Neural crest cell (in vitro differentiated cells): ENCODE results near the gene GDF2. TPM values are rescaled to one million over a fixed set of nuclear protein-coding genes. Genes with fewer than 3 reads are reported as not detected.

Source experiments
- DNase-seq: peaks from one replicate; pipeline ENCODE4 v3.0.0; 2021; ENCODE audit warnings: low read depth, mixed read lengths, low spot score
- H3K27ac Mint-ChIP-seq: one replicate; pipeline ENCODE4 v1.8.0; 2021; ENCODE audit warnings: mild to moderate bottlenecking, mixed read lengths; ENCODE audit not compliant: unreplicated experiment
- H3K27me3 Mint-ChIP-seq: 2 replicates; pipeline ENCODE4 v1.8.0; 2021; ENCODE audit warnings: low read depth, mild to moderate bottlenecking, mixed read lengths
- H3K36me3 Mint-ChIP-seq: 2 replicates; pipeline ENCODE4 v1.8.0; 2021; ENCODE audit warnings: low read depth, mild to moderate bottlenecking, mixed read lengths
- H3K4me1 Mint-ChIP-seq: 2 replicates; pipeline ENCODE4 v1.8.0; 2021; ENCODE audit warnings: mixed read lengths
- H3K4me3 Mint-ChIP-seq: one replicate; pipeline ENCODE4 v1.8.0; 2021; ENCODE audit warnings: mild to moderate bottlenecking, mixed read lengths
- H3K9me3 Mint-ChIP-seq: 2 replicates; pipeline ENCODE4 v1.8.0; 2021; ENCODE audit warnings: mixed read lengths
- total RNA-seq: library from RNA; stranded (reverse); gene quantifications from 2 replicates; pipeline ENCODE4 v1.2.1, GENCODE V29; 2021
- TF ChIP-seq, protein P1 (sequence below): fragments of 200-600 bp; sonication (generic); conservative IDR thresholded peaks from 2 replicates; pipeline ENCODE4 v1.5.0; 2021; ENCODE audit warnings: antibody characterized with exemption, mild to moderate bottlenecking

GDF2 gene
- total RNA-seq, 1 donor from 2014 or later = not detected

GRCh38 chr10:47323087-47323486 lies 833 bp downstream of the GDF2 start:
- H3K4me1 Mint-ChIP-seq = peaks cover 7% of the 10 kb centered on the region
- H3K27ac Mint-ChIP-seq = no peak overlapping the region
- peaks cover 2% of the 10 kb centered on the region for H3K9me3 Mint-ChIP-seq
- DNase-seq = no peak
- TF ChIP-seq, protein P1, sequence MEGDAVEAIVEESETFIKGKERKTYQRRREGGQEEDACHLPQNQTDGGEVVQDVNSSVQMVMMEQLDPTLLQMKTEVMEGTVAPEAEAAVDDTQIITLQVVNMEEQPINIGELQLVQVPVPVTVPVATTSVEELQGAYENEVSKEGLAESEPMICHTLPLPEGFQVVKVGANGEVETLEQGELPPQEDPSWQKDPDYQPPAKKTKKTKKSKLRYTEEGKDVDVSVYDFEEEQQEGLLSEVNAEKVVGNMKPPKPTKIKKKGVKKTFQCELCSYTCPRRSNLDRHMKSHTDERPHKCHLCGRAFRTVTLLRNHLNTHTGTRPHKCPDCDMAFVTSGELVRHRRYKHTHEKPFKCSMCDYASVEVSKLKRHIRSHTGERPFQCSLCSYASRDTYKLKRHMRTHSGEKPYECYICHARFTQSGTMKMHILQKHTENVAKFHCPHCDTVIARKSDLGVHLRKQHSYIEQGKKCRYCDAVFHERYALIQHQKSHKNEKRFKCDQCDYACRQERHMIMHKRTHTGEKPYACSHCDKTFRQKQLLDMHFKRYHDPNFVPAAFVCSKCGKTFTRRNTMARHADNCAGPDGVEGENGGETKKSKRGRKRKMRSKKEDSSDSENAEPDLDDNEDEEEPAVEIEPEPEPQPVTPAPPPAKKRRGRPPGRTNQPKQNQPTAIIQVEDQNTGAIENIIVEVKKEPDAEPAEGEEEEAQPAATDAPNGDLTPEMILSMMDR = no peak
- H3K27me3 Mint-ChIP-seq = no peaks in the 10 kb centered on the region
- H3K36me3 Mint-ChIP-seq = no peaks in the 10 kb centered on the region
- H3K4me3 Mint-ChIP-seq = no peak overlapping the region

DNA sequence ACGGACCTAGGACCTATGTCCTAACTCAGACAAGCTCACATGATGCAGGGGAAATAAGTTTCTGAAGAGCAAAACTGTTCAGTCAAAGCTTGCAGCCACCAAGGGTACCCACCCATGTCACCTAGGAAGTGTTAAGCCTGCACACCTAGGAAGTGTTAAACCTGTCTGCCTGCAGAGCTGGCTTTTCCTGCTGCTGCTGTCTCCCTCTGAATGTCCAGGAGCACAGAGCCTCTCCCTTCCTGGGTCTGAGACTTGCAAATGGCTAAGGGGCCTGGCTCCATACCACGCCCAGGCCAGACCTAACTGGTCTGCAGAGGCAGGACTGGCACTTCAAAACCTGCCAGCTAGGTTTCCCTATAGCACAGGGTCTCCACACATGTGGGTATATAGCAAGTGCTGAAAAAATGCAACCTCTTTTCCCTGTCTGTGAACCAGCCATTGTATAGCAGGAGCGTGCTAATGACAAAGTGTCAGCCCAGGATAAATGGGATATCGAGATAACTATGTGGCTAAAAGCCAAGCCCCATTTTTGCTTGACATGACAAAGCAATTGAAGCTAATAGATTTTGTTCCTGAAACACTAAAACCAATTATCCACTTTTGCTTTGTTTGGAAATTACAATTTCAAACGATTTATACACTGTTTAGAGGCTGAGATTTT lies 1.5 kb downstream of the GDF2 start:
- Mint-ChIP-seq H3K27me3 (no peaks in the 10 kb centered on the region), H3K27ac (no peak overlapping the region), H3K4me1 (peaks cover 7% of the 10 kb centered on the region), H3K36me3 (no peaks in the 10 kb centered on the region), H3K9me3 (peaks cover under 1% of the 10 kb centered on the region), H3K4me3 (no peak overlapping the region)
- TF ChIP-seq, protein P1 = no peak
- DNase-seq = no peak

GRCh38 chr10:47325303-47326291 lies 3.3 kb downstream of the GDF2 start:
- Mint-ChIP-seq H3K36me3 (no peaks in the 10 kb centered on the region), H3K27me3 (no peaks in the 10 kb centered on the region), H3K4me3 (no peak overlapping the region), H3K4me1 (peaks cover 7% of the 10 kb centered on the region), H3K9me3 (no peaks in the 10 kb centered on the region), H3K27ac (no peak overlapping the region)
- no peak for DNase-seq
- TF ChIP-seq, protein P1 = no peak

GRCh38 chr10:47326306-47326926 lies 4.2 kb downstream of the GDF2 start:
- Mint-ChIP-seq H3K27me3 (no peaks in the 10 kb centered on the region), H3K36me3 (no peaks in the 10 kb centered on the region)

GRCh38 chr10:47326927-47327330 lies 4.7 kb downstream of the GDF2 start:
- Mint-ChIP-seq H3K27me3 (no peaks in the 10 kb centered on the region), H3K36me3 (no peaks in the 10 kb centered on the region), H3K27ac (no peak overlapping the region), H3K4me1 (peaks cover 8% of the 10 kb centered on the region), H3K4me3 (no peak overlapping the region), H3K9me3 (no peaks in the 10 kb centered on the region)
- no peak for DNase-seq
- TF ChIP-seq, protein P1 = no peak

More at GRCh38 chr10:47326306-47326926, 4.2 kb downstream of the GDF2 start:
- peak overlapping the region; percentile 50 for H3K27ac Mint-ChIP-seq
- no peak overlapping the region for H3K4me3 Mint-ChIP-seq
- no peaks in the 10 kb centered on the region for H3K9me3 Mint-ChIP-seq
- no peak for DNase-seq
- TF ChIP-seq, protein P1 = no peak
- peaks cover 4% of the 10 kb centered on the region for H3K4me1 Mint-ChIP-seq
